HG03175 (cell line): ENCODE data around the gene PDE4DIP.
"Not testable (repeated sequence)": the region's sequence is repeated elsewhere in the genome, so short reads cannot be mapped to it uniquely, and the experiment has no call there.

Source experiments
- ATAC-seq: cut with Tn5 transposase; IDR thresholded peaks from one replicate; pipeline ENCODE4 v1.9.1; 2021; ENCODE audit warnings: mild to moderate bottlenecking, moderate library complexity; ENCODE audit not compliant: unreplicated experiment

PDE4DIP gene

GRCh38 chr1:148869634-148869961 lies 25.4 kb downstream of the PDE4DIP start:
- not testable (repeated sequence) for ATAC-seq

- not testable (repeated sequence) for ATAC-seq
Observed at GRCh38 chr1:148874408-148875388, 30.5 kb downstream of the PDE4DIP start.

- ATAC-seq, result not testable (repeated sequence)
Observed at GRCh38 chr1:148879812-148880416, 35.7 kb downstream of the PDE4DIP start.

GRCh38 chr1:148881261-148881660 lies 37.0 kb downstream of the PDE4DIP start:
- ATAC-seq, result not testable (repeated sequence)

- ATAC-seq, result not testable (repeated sequence)
Observed at GRCh38 chr1:148885219-148885618, 41.0 kb downstream of the PDE4DIP start.

GRCh38 chr1:148886293-148886692 lies 42.1 kb downstream of the PDE4DIP start:
- ATAC-seq, result not testable (repeated sequence)

- ATAC-seq, result not testable (repeated sequence)
Observed at GRCh38 chr1:148888597-148888996, 44.4 kb downstream of the PDE4DIP start.

- not testable (repeated sequence) for ATAC-seq
Observed at GRCh38 chr1:148889267-148890074, 45.2 kb downstream of the PDE4DIP start.

GRCh38 chr1:148890075-148890568 lies 45.9 kb downstream of the PDE4DIP start:
- not testable (repeated sequence) for ATAC-seq

- not testable (repeated sequence) for ATAC-seq
Observed at GRCh38 chr1:148894360-148895352, 50.4 kb downstream of the PDE4DIP start.

GRCh38 chr1:148900026-148900425 lies 55.8 kb downstream of the PDE4DIP start:
- not testable (repeated sequence) for ATAC-seq

GRCh38 chr1:148900691-148901090 lies 56.5 kb downstream of the PDE4DIP start:
- not testable (repeated sequence) for ATAC-seq

- ATAC-seq, result not testable (repeated sequence)
Observed at GRCh38 chr1:148901150-148901952, 57.1 kb downstream of the PDE4DIP start.

GRCh38 chr1:148901953-148902341 lies 57.7 kb downstream of the PDE4DIP start:
- not testable (repeated sequence) for ATAC-seq

- ATAC-seq, result not testable (repeated sequence)
Observed at GRCh38 chr1:148909219-148909826, 65.1 kb downstream of the PDE4DIP start.

- not testable (repeated sequence) for ATAC-seq
Observed at GRCh38 chr1:148911303-148911928, 67.2 kb downstream of the PDE4DIP start.

GRCh38 chr1:148916222-148916621 lies 72.0 kb downstream of the PDE4DIP start:
- not testable (repeated sequence) for ATAC-seq
